NCI-H1417 (cell line): ENCODE results near the gene COL28A1.
"Not testable (repeated sequence)": the region's sequence is repeated elsewhere in the genome, so short reads cannot be mapped to it uniquely, and the experiment has no call there.

ENCODE experiments used
- DNase-seq, 3 experiments: peaks; one replicate each; lab custom pipeline; 2025; lab: John Stamatoyannopoulos, UW

COL28A1 gene

DNA sequence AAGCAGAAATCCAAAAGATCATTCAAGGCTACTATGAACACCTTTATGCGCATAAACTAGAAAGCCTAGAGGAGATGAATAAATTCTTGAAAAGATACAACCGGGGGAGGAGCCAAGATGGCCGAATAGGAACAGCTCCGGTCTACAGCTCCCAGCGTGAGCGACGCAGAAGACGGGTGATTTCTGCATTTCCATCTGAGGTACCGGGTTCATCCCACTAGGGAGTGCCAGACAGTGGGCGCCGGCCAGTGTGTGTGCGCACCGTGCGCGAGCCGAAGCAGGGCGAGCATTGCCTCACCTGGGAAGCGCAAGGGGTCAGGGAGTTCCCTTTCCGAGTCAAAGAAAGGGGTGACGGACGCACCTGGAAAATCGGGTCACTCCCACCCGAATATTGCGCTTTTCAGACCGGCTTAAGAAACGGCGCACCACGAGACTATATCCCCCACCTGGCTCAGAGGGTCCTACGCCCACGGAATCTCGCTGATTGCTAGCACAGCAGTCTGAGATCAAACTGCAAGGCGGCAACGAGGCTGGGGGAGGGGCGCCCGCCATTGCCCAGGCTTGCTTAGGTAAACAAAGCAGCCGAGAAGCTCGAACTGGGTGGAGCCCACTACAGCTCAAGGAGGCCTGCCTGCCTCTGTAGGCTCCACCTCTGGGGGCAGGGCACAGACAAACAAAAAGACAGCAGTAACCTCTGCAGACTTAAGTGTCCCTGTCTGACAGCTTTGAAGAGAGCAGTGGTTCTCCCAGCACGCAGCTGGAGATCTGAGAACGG, 70.5 kb downstream of the COL28A1 start:
- not testable (repeated sequence) for DNase-seq

GRCh38 chr7:7454000-7454399, 81.7 kb downstream of the COL28A1 start:
- no peak for DNase-seq

DNA sequence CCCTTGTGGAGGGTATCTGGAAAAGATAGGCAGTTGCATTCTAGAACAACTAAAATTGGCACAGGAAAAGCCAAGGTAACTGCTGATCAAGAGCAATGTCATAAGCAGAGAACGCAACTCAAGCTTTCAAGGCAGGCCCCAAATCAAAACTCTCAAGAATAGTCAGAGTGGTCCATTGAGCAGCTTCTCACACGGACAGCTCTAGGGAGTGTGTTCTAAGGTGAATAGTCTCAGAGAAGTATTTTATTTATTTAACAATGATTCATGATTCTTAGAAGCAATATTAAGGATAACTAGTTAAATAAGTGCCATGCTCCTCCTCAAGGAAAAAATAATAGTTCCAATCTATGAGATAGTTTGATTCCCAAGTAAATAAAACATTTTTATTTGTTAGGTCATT, 83.0 kb downstream of the COL28A1 start:
- no peak for DNase-seq

- no peak for DNase-seq
These were observed 83.6 kb downstream of the COL28A1 start for GRCh38 chr7:7452119-7452518.

DNA sequence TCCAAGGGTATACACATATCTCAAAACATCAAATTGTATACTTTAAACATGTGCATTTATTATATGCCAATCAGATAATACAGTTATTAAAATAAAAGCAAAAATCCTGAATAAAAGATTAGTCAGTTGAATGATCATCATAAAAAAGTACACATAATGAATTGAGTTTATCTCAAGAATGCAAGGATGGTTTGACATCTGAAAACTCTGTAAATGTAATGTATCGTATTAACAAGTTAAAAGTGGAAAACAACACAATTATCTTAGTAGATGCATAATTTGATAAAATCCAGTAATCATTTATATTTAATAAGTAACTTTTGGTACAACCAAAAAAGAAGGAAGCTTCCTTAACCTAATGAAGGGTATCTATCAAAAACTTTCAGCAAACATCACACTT, 86.6 kb downstream of the COL28A1 start:
- peak in 2 of 3 experiments; percentile 5 to 16 for DNase-seq

DNA sequence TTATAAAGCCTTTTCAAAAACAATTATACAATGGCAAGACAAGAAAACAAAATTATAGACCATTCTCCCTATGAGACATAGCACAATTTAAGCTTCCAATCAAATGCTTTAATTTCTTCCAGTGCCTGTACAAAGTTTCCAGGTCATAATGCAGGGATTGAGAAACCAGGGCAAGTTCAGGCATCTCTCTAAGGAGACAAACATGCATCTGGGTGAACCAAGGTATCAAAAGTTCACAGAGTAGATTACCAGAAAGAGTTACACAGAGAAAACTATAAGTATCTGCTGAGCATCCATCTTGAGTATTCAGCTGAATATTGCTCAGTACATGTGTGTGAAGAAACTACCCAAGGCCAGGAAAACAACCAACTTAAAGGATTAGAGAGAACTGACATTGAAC, 89.1 kb downstream of the COL28A1 start:
- no peak for DNase-seq

- DNase-seq, result no peak
These were observed 91.8 kb downstream of the COL28A1 start for GRCh38 chr7:7443806-7444350.

DNA sequence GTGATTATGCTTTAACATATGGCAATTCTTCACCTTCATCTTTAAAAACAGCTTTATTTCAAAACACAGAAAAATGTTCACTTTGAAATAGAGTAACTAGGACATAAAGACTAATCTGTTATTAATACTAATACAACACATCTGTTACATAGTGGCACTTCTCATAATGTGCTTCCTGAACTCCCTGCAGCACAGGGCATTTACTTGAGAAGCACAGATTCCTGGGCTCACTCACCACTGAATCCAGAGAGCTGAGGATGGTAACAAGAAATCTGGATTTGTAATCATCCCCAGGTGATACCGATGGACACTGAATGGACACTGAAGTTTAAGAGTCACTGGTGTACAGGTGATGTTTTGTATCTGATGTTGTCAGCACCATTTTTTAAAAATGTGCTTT, 96.1 kb downstream of the COL28A1 start:
- DNase-seq, result no peak

GRCh38 chr7:7438851-7439250, 96.8 kb downstream of the COL28A1 start:
- DNase-seq, result no peak

DNA sequence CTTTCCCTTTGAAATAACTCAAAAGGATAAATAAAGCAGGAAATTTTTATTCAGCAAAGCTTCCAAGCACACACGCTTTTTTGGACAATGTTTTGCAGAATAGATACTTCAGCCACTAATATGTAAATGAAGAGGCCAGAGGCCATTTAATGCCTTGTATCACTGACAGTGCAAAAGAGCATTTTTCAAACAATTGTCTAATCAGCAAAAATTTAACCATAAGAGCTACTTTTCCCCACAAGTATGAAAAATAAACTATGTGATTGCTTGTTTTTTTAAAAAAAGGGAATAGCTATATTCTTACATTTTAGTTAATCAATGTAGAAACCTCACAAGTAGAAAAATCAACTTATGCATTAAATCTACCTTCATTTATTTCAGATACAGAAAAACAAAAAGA, 99.7 kb downstream of the COL28A1 start:
- no peak for DNase-seq

DNA sequence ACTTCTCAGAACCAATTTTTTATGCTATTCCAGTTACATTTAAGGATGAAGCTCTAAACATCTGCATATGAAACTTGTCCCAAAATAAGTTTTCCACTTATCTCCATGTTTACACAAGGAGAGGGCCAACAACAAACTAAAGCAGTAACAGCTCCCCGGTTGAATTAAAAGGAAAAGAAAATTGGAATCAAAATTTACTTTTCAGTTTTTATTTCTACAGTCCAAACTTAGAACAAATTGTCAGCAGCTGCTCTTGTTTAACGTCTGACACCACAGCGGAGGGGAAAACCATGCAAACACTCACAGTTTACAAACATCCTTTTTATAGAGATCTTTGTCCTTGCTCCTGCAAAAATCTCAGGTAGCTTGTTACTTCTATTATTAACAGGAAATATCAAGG, 101.3 kb downstream of the COL28A1 start:
- DNase-seq, result peak in 1 of 3 experiments; percentile 14

- no peak for DNase-seq
These were observed 101.9 kb downstream of the COL28A1 start for GRCh38 chr7:7433811-7434210.

- DNase-seq, result no peak
These were observed 102.7 kb downstream of the COL28A1 start for GRCh38 chr7:7432979-7433378.

DNA sequence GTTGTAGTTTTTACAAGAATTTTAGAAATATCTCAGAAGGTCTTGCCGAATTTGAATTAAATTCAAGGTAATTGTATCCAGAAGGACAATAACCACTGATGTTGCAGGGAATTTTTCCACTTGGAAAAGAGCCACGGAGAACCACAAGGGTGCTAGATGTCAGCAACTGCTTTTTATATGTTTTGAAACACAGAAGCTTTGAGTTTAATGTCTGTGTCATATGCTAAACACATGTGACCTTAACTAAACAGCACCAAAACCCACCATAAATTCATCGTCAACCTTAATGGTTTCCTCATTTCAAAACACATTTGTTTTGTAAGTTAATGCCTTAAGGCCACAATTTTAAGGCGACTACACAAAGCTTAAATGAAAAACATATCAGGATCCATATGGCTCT, 106.9 kb downstream of the COL28A1 start:
- DNase-seq, result no peak

- no peak for DNase-seq
These were observed 108.3 kb downstream of the COL28A1 start for GRCh38 chr7:7427363-7427762.

DNA sequence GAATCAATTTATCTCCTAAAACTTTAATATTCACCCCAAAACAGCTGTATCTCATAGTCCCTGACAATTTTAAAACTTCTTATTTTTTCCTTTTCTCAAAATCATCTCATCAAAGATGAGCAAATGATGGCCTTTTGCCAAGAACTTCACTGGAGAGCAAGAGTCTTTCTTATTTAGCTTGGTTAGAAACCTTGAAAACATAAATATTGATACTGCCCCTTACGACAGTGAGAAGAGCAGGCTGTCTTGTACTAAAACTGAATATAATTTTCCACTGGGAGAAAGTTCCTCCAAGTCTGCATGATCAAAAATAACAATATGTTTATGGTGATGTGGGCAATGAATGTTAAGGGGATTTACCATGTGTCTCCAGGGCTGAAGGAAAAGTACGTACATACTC, 109.0 kb downstream of the COL28A1 start:
- no peak for DNase-seq

GRCh38 chr7:7425321-7425720, 110.4 kb downstream of the COL28A1 start:
- DNase-seq, result peak in 1 of 3 experiments; percentile 48

- peak; percentile 63 to 90 (median 71) for DNase-seq
These were observed 111.4 kb downstream of the COL28A1 start for GRCh38 chr7:7424151-7424873.

GRCh38 chr7:7422641-7423040, 113.0 kb downstream of the COL28A1 start:
- DNase-seq, result no peak

DNA sequence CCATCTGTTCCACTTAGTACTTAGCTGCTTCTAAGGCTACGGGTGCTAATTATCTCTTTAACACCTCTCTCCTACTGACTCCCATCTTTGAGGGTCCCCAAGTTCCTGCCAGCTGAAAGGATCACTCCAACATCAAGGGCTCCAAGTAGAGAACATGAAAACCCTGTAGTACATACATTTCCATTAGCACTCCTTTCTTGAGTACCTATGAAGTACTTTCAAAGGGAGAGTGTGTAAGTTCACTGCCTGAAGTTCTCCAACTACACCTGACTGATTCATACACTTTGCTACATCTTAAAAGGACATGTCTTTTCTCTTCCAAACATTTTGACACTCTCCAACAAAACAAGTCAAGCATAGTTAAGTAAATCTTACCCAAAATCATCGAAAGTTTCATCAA, 113.8 kb downstream of the COL28A1 start:
- DNase-seq, result peak in 1 of 3 experiments; percentile 37

- DNase-seq, result no peak
These were observed 116.7 kb downstream of the COL28A1 start for GRCh38 chr7:7418997-7419396.

GRCh38 chr7:7417851-7418250, 117.8 kb downstream of the COL28A1 start:
- DNase-seq, result no peak

DNA sequence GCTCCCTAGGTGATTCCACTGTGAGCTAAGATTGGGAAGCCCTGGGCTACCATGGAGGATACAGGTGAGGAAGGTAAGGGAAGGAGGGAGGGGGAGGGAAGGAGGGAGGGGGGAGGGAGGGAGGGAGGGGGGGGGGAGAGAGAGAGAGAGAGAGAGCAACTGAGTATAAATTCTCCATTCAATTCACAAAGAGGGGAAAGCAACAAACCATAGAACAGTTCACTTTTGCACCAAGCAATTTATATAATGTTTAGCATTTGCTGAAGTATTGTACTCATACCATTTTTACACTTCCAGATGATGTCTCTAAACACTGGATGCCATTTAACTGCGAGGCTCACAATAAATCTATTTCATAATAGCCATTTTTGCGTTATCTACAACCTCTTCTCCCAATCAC, 118.3 kb downstream of the COL28A1 start:
- no peak for DNase-seq
